Esophagus squamous epithelium (tissue), 5 donors: ENCODE measurements around the gene XPO1. TPM values are rescaled to one million over a fixed set of nuclear protein-coding genes. Genes with fewer than 3 reads are reported as not detected.
A peak's percentile ranks its signal among the peaks of the same experiment; 100 is the strongest.
"Not testable (repeated sequence)": the region's sequence is repeated elsewhere in the genome, so short reads cannot be mapped to it uniquely, and the experiment has no call there.

Experiments
- DNase-seq: peaks from one replicate; lab custom pipeline; 2025; lab: John Stamatoyannopoulos, UW
- H3K27ac ChIP-seq, 4 donors: fragments of 200-600 bp; sonication (generic); one replicate each; pipeline ENCODE4 v1.5.1; 2016 to 2019; ENCODE audit warnings: mild to moderate bottlenecking in 1 of 4
- H3K27me3 ChIP-seq, 4 donors: fragments of 200-600 bp; sonication (generic); 1 replicate in 3 of 4; 2 replicates in 1 of 4; pipeline versions ENCODE4 v1.5.1 to v1.6.0; 2017 to 2021; ENCODE audit warnings: antibody characterized with exemption in 1 of 4
- H3K36me3 ChIP-seq, 3 donors: fragments of 200-600 bp; sonication (generic); one replicate each; pipeline ENCODE4 v1.5.1; 2016 to 2019
- H3K4me1 ChIP-seq, 3 donors: fragments of 200-600 bp; sonication (generic); one replicate each; pipeline ENCODE4 v1.5.1; 2017 to 2019
- H3K4me3 ChIP-seq, 4 donors: fragments of 200-600 bp; sonication (generic); 1 replicate in 3 of 4; 2 replicates in 1 of 4; pipeline ENCODE4 v1.5.1; 2016 to 2019; ENCODE audit warnings: mild to moderate bottlenecking in 2 of 4, moderate library complexity in 1 of 4
- H3K9me3 ChIP-seq, 3 donors: fragments of 200-600 bp; sonication (generic); one replicate each; pipeline ENCODE4 v1.5.1; 2016 to 2019
- POLR2A ChIP-seq, 4 donors: fragments of 450-650 bp; IDR thresholded peaks; one replicate each; pipeline ENCODE4 v1.6.1; 2017; ENCODE audit warnings: antibody characterized with exemption in 4 of 4, mild to moderate bottlenecking in 4 of 4, moderate library complexity in 3 of 4
- WGBS, 2 donors: methylation state at CpG; one replicate each; pipeline ENCODE4 v1.1.5; 2018; 5-methylcytosine and 5-hydroxymethylcytosine counted together
- intact Hi-C: fragments of 100-400 bp; cut with DNase I; formaldehyde crosslinking; loops from one replicate; pipeline ENCODE4 v1.15.0; 2022
- total RNA-seq, 4 donors: library from RNA; depleted of rRNA; stranded (reverse); fragments of >200 nt; gene quantifications; one replicate each; pipeline ENCODE4 v1.1.0, GENCODE V29; 2016
- TF ChIP-seq, protein P1 (sequence below), 6 experiments: fragments of 450-650 bp in 4 of 6; fragments of 200-600 bp in 2 of 6; sonication (generic) in 2 of 6; IDR thresholded peaks; one replicate each; pipeline ENCODE4 v1.5.1; 2016 to 2019; ENCODE audit warnings: antibody characterized with exemption in 6 of 6, mild to moderate bottlenecking in 4 of 6, moderate library complexity in 4 of 6
- donor health status: DM: yes; HTN: yes; CAD: no.

The XPO1 gene
- total RNA-seq, 4 donors from 2014 or later = 46.5 to 138 (median 104) TPM

DNA sequence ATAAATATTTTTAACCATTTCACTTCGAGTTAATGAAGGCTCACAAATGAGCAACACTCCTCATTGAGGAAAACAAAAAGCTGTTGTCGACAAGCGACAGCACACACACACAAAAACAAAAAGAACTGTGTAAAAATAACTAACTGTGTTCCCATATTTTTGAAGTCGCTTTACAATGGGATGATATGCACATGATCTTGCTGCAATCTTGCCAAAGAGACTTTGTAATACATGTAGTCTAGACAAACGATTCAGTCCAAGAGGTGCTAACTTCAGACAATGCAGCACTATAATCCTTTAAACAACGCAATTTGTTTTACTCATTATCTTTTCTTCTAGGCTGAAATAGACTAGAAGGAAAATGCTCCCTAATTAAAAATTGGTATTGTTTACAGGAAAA, 60.1 kb downstream of the XPO1 start:
- intact Hi-C loops = no loop called here
- Histone ChIP-seq H3K27me3 (no peaks in the 10 kb centered on the region), H3K4me1 (no peaks in the 10 kb centered on the region), H3K9me3 (no peaks in the 10 kb centered on the region), H3K36me3 (peaks cover 0 to 76% (median 22%) of the 10 kb centered on the region in 3 donors), H3K27ac (no peak overlapping the region), H3K4me3 (no peak overlapping the region)
- no peak for TF ChIP-seq POLR2A (IDR thresholded peaks at IDR 0.05)
- TF ChIP-seq, protein P1, sequence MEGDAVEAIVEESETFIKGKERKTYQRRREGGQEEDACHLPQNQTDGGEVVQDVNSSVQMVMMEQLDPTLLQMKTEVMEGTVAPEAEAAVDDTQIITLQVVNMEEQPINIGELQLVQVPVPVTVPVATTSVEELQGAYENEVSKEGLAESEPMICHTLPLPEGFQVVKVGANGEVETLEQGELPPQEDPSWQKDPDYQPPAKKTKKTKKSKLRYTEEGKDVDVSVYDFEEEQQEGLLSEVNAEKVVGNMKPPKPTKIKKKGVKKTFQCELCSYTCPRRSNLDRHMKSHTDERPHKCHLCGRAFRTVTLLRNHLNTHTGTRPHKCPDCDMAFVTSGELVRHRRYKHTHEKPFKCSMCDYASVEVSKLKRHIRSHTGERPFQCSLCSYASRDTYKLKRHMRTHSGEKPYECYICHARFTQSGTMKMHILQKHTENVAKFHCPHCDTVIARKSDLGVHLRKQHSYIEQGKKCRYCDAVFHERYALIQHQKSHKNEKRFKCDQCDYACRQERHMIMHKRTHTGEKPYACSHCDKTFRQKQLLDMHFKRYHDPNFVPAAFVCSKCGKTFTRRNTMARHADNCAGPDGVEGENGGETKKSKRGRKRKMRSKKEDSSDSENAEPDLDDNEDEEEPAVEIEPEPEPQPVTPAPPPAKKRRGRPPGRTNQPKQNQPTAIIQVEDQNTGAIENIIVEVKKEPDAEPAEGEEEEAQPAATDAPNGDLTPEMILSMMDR (IDR thresholded peaks at IDR 0.05) = no peak
- DNase-seq = no peak
- WGBS, 2 donors = 81 to 84% methylated on average over 6 of the region's 6 CpGs

DNA sequence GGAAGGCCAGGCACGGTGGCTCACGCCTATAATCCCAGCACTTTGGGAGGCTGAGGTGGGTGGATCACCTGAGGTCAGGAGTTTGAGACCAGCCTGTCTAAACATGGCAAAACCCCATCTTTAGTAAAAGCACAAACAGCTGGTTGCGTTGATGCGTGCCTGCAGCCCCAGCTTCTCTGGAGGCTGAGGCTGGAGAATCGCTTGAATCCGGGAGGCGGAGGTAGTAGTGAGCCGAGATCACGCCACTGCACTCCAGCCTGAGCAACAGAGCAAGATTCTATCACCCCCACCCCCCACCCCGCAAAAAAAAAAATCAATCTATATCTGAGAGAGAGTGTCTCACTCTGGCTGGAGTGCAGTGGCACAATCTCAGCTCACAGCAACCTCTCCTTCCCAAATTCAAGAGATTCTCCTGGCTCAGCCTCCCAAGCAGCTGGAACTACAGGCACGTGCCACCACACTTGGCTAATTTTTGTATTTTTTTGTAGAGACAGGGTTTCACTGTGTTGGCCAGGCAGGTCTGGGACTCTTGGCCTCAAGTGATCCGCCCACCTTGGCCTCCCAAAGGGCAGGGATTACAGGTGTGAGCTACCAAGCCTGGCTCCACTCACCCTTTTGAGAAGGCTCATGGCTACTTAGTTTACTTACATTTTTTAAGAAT, 61.1 kb downstream of the XPO1 start:
- peaks cover 0 to 72% (median 12%) of the 10 kb centered on the region in 3 donors for H3K36me3 ChIP-seq
- H3K27ac ChIP-seq, DNase-seq, H3K9me3 ChIP-seq, H3K4me3 ChIP-seq, H3K4me1 ChIP-seq, intact Hi-C loops, H3K27me3 ChIP-seq: not testable (repeated sequence)
- 94 to 99% methylated on average over 10 to 12 of the region's 12 CpGs for WGBS, 2 donors

DNA sequence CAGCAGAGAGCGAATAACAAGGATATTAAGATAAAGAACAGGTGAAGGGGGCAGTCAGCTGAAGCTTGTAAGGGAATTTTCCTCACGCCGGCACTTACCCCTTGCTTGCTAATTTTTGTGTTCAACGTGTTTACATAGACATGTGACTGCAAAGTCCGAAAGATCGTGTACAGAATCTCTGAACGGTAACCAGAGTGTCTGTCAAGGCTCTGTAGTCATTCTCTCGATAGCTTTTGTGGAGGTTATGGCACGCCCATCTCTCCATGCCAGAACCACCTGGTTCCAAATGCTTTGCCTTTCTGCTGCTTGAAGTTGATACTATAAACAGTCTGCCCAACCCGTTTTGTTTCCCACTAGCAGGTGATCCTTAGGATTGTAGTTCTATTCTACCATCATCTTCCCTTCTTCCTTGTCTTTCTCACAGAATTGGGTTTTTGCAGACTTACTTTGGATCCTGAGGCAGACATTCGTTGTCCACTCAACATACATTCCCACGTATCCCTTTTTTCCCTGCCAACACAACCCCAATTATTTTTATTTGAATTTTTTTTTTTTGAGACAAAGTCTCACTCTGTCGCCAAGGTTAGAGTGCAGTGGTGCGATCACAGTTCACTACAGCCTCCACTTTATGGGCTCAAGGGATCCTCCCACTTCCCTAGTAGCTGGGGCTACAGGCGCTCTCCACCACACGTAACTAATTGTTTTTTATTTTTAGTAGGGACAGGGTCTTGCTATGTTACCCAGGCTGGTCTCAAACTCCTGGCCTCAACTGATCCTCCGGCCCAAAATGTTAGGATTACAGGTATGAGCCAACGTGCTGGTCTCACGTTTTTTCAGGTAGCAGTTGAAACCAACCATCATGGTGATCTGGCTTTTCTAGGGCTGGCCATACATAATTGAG, 66.0 kb downstream of the XPO1 start:
- H3K4me1 ChIP-seq = peaks cover 13 to 35% (median 16%) of the 10 kb centered on the region in 3 donors
- peak overlapping the region; percentile 94 to 100 (median 98) for H3K27ac ChIP-seq
- intact Hi-C loops = loop anchor here (5.0 kb wide), 1 partner anchor 65 kb away; the partner anchor contains the start of gene XPO1
- 33 to 37% methylated on average over 18 to 19 of the region's 19 CpGs for whole genome bisulfite sequencing, 2 donors
- peak overlapping the region; percentile 66 to 98 (median 89) for H3K4me3 ChIP-seq
- TF ChIP-seq, protein P1 (IDR thresholded peaks at IDR 0.05) = no peak
- TF ChIP-seq POLR2A (IDR thresholded peaks at IDR 0.05) = no peak
- H3K27me3 ChIP-seq = no peaks in the 10 kb centered on the region
- DNase-seq = no peak
- no peaks in the 10 kb centered on the region for H3K9me3 ChIP-seq
- peaks cover 0 to 24% (median 0%) of the 10 kb centered on the region in 3 donors for H3K36me3 ChIP-seq

- no peaks in the 10 kb centered on the region for H3K9me3 ChIP-seq
- peak; percentile 76 for DNase-seq
- no peaks in the 10 kb centered on the region for H3K27me3 ChIP-seq
- peaks cover 13 to 42% (median 16%) of the 10 kb centered on the region in 3 donors for H3K4me1 ChIP-seq
- intact Hi-C loops = loop anchor here (5.0 kb wide), 1 partner anchor 66 kb away; the partner anchor contains the start of gene XPO1
- TF ChIP-seq POLR2A (IDR thresholded peaks at IDR 0.05) = peak in 3 of 4 donors; percentile 12 to 87 (median 78)
- TF ChIP-seq, protein P1 (IDR thresholded peaks at IDR 0.05) = peak in 2 of 6 experiments; percentile 2 to 33
- peak within 1 kb of the TSS; percentile 94 to 100 (median 98) for H3K27ac ChIP-seq
- H3K4me3 ChIP-seq = peak within 1 kb of the TSS; percentile 66 to 98 (median 89)
- peaks cover 0 to 22% (median 0%) of the 10 kb centered on the region in 3 donors for H3K36me3 ChIP-seq
- 0% methylated on average over 7 to 31 of the region's 91 CpGs for WGBS, 2 donors
Measured at GRCh38 chr2:61470965-61471904, 66.9 kb downstream of the XPO1 start, which contains the start of gene USP34. Gene USP34 (minus strand): TSS chr2:61471087. CDS start chr2:61470692, 395 bp downstream.
